Activated T-cell treated with anti-CD3 and anti-CD28 coated beads, Interleukin-2, amount 50 U/mL, for 48 hours (primary cell): ENCODE data around the gene PRMT7.

Source experiments
- DNase-seq, 2 experiments: peaks; one replicate each; pipeline ENCODE4 v3.0.0-alpha.2; 2020

The PRMT7 gene

DNA sequence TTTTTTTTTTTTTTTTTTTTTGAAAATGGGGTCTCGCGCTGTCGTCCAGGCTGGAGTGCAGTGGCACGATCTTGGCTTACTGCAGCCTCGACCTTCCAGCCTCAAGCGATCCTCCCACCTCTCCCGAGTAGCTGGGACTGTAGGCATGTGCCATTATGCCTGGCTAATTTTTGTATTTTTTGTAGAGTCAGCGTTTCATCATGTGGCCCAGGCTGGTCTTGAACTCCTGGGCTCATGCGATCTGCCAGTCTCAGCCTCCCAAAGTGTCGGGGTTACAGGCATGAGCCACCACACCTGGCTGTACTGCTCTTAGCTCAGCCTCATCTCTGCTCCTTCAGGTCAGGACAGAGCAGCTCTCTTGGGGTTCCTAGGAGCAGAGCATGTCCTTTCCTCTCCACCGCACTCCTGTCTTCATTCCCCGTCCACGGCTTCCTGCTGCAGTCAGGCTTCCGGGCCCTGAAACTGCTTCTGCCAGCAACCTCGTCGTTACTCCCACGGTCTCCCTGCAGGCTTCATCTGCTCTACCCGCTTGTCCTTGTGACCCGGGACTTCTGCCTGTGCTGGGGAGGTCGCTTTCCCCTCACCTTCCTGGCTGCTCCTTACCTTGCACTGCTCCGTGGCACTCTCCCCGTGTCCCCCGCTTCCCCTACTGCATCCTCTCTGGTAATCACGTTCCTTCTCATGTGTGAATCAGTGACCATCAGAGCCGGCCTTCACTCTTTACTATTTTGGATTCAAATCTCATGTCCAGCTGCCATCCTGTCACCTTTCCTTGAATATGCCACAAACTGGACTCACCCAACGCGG is 38.0 kb downstream of the PRMT7 start:
- DNase-seq: no peak

DNA sequence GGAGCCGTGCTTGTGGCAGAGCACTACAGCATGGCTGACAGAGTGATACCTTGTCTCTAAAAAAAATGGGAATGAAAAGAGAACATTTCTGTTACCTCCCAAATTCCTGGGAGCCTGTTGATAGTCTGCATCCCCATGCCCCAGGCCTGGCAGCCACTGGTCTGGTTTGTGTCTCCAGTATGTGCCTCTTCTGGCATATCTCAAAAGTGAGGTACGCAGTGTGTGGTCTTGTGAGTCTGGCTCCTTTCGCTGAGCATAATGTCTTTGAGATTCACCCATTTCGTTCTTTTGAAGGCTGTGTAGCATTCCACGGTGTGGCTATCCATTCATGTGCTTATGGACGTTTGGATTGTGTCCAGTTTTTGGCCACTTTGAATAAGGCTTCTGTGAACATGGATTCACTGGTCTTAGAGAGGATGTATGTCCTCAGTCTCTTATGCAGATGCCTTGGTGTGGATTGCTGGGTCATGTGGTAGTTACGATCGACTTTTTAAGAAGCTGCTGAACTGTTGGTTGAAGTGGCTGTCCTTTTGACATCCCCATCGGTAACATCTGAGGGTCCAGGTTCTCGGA is 39.1 kb downstream of the PRMT7 start:
- DNase-seq: no peak

- DNase-seq: no peak
Measured at GRCh38 chr16:68350813-68351350, 40.1 kb downstream of the PRMT7 start.

DNA sequence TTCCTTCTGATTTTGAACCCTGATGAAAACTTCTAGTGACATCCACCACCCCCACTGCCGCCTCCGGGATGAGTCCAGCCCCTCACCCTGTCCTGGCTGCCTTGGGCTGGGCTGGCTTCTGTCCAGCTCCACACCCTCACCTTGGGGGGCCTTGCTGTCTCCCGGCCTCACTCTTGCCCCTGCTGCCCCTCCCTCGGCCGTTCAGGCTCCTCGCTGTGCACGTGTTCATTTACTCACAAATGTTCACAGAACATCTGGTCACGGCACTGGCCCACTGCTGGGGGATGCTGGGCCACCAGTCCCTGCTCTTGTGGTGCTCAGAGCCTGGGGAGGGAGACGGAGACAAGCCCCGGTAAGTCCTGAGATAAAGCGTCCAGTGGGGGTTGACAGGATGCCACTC is 40.6 kb downstream of the PRMT7 start:
- DNase-seq: no peak

- DNase-seq: no peak
Measured at GRCh38 chr16:68351991-68352431, 41.2 kb downstream of the PRMT7 start.

DNA sequence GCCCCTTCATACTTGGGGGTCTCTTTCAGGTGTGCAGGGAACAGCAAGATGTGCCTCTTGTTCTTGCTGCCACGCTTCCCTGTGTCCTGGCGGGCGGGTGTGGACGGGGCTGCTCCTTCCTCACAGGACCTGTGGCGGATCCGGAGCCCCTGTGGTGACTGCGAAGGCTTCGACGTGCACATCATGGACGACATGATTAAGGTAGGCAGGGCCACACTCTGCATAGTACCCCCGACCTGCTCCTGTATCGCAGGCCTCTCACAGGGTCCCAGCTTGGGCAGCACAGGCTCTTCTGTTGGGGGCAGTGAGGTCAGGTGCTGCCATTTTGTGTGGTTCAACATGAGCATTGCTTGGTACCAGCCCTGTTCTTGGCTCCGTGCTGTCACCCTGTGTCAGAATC is 42.5 kb downstream of the PRMT7 start:
- no peak for DNase-seq

- no peak for DNase-seq
Measured at GRCh38 chr16:68354816-68355215, 44.0 kb downstream of the PRMT7 start.

DNA sequence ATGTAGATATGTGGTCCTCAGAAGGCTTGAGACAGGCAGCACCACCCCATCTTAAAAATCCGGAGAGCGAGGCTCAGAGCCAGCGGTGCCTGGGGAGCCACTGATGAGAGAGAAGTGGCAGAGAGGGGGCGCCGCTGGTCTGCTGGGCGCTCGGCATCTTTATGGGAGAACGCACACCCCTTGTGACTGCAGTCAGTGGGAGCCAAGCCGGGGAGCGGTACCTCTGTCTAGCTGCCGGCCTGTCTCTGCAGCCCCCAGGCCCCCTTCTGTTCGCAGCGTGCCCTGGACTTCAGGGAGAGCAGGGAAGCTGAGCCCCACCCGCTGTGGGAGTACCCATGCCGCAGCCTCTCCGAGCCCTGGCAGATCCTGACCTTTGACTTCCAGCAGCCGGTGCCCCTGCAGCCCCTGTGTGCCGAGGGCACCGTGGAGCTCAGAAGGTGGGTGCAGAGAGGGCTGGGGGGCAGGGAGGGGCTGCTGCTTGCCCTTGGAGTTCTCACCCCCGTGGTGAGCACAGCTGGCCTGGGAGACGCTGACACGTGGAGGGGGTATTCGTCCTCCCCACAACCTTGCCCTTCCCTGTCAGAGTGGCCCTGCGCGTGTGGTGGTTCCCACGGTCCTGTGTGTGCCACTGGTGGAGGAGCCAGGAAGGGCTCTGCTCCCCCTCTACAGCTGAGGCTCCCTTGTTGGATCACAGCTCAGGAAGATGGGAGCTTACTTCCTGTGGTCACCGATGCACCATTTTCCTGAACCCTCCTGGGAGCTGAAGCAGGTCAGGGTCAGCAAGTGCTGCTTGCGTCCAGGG is 44.8 kb downstream of the PRMT7 start:
- peak in 1 of 2 experiments; percentile 32 for DNase-seq

GRCh38 chr16:68356249-68356918 is 45.6 kb downstream of the PRMT7 start:
- peak; percentile 76 to 80 for DNase-seq

DNA sequence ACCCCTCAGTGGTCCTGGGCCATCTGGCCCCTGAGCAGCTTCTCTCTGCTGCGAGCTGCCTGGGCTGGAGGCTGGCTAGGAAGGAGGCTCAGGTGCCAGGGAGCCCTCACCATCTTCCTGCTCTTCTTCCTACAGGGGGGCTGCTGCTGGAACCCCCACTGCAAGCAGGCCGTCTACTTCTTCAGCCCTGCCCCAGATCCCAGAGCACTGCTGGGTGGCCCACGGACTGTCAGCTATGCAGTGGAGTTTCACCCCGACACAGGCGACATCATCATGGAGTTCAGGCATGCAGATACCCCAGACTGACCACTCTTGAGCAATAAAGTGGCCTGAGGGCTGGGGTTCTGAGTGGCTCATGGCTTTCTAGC is 46.1 kb downstream of the PRMT7 start:
- DNase-seq: no peak

GRCh38 chr16:68357521-68357922 is 46.7 kb downstream of the PRMT7 start:
- DNase-seq: no peak

DNA sequence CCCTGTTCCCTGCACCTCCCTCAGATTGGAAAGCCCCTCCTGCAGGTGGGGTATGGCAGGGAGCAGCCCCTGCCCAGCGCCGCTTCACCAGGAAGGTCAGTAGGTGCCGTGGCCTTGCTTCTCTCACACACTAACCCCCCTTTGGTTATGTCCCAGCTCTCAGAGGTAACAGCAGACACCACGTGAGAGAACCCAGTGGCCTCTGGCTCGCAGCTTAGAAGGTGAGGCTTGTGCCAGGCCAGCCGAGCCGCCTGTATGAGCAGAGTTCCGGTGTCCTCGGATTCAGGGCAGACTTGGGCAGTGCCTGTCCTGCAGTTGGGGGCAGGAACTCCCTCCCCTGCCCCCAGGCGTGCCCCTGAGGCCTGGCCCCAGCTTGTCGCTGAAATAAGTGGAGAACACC is 47.1 kb downstream of the PRMT7 start:
- DNase-seq: no peak

GRCh38 chr16:68358951-68359350 is 48.1 kb downstream of the PRMT7 start:
- DNase-seq: no peak

DNA sequence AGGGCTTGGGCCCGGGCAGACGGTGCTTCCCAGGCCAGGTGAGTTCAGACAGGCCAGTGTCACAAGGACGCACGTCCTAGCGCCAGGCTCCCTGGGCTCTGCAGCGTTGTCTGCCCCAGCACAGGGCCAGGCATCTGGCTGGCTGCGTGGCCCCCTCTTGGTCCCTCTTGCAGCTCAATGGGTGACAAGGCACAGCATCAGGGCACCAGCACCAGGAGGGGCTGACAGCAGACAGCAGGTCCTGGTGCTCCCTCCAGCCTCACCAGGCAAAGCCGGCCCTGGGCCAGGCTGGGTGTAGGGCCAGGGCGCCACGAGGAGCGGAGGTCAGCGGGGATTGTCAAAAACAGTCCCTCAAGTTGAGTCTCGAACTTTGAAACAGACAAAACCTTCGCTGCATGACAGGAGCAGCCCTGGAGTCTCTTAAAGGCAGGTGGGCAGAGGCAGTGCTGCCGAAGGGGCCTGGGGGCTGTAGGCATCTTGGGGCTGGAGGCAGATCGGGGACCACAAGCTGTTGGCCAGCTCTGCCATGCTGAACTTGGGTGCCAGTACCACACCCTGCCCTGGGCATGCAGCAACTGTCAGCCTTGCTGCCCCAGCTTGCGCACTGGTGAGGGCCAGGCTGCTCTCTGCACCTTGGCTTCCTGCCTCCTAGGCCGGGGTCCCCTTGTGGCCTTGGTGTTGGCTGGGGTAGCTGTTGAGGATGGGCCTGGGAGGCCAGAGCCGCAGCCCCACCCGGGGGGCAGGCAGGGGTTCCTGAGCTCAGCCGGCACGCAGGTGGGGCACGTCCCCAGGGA is 48.8 kb downstream of the PRMT7 start:
- DNase-seq: peak in 1 of 2 experiments; percentile 19

GRCh38 chr16:68360547-68360946 is 49.7 kb downstream of the PRMT7 start:
- no peak for DNase-seq

GRCh38 chr16:68360956-68361355 is 50.1 kb downstream of the PRMT7 start:
- no peak for DNase-seq

DNA sequence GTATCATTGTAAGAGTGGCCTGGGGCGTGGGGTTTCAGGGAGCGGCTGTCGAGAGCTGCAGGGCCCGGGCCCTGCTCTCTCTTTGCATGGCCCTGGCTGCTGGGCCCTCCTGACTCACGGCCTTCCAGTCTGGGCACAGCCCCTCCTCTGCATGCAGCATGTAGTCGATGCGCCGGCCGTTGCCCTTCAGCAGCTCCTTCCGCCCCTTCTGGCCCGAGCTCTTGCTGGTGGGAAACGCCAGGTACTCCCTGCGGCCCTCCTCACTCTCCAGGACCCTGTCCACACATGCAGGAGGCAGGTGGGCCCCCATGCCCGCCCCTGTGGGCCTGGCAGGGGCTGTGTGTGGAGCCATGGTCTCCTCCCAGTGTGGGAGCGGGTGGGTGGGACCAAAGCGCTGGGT is 50.7 kb downstream of the PRMT7 start:
- DNase-seq: no peak

DNA sequence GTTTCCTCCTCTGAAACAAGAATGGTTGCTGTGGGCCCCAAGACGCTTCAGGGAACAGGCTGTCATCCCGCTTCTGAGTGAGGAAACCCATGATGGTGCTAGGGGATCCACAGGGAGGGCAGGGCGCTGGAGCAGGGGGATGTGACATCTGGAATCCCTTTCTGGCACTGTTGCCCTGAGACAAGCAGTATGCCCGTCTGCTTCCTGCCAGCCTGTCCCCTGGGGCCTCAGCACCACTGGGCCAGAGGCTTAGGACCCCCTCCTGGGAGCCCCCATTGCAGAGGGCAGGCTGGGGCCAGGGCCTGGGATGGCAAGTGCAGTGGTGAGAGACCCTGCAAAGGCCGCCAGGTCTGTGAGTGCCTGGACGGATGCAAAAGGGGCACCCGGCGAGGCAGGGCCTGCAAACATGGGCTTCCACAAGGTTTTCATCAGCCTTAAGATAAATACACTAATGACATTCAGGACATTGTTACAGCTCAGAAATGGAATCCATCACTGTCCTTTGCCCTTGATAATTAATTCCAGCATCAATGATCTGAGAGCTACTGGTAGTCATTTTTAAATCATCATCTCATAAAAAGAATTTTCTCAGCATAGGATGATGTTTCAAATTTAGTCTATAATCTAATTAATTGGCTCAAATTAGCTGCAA is 51.6 kb downstream of the PRMT7 start:
- DNase-seq: peak in 1 of 2 experiments; percentile 18

GRCh38 chr16:68362947-68363657 is 52.3 kb downstream of the PRMT7 start:
- peak in 1 of 2 experiments; percentile 17 for DNase-seq

- no peak for DNase-seq
Measured at GRCh38 chr16:68363658-68364521, 53.1 kb downstream of the PRMT7 start.
